Calu3 (cell line): ENCODE measurements around the gene PPFIA1. TPM values are rescaled to one million over a fixed set of nuclear protein-coding genes. Genes with fewer than 3 reads are reported as not detected.

Experiments
- BruUV-seq: library from RNA; stranded (reverse); fragments of 400-500 nt; replicated peaks from 2 replicates; lab custom pipeline; 2021; lab: Mats Ljungman, UMichigan
- CTCF ChIA-PET: fragments of 300-600 bp; sonication (Branson Sonifier 250); formaldehyde crosslinking; loops from one replicate; lab custom pipeline; 2022; ENCODE audit warnings: antibody characterized with exemption; lab: Charles Lee
- DNase-seq: peaks from one replicate; pipeline ENCODE4 v3.0.0; 2022
- H3K27ac Mint-ChIP-seq: one replicate; pipeline ENCODE4 v1.8.0; 2022; ENCODE audit warnings: mixed read lengths; ENCODE audit not compliant: unreplicated experiment
- H3K27me3 Mint-ChIP-seq: one replicate; pipeline ENCODE4 v1.8.0; 2022; ENCODE audit warnings: mixed read lengths; ENCODE audit not compliant: unreplicated experiment
- H3K36me3 Mint-ChIP-seq: one replicate; pipeline ENCODE4 v1.8.0; 2022; ENCODE audit warnings: mild to moderate bottlenecking, moderate library complexity, mixed read lengths; ENCODE audit not compliant: insufficient read depth, unreplicated experiment
- H3K4me1 Mint-ChIP-seq: one replicate; pipeline ENCODE4 v1.8.0; 2022; ENCODE audit warnings: mild to moderate bottlenecking, low read depth, mixed read lengths; ENCODE audit not compliant: unreplicated experiment
- H3K4me3 Mint-ChIP-seq: one replicate; pipeline ENCODE4 v1.8.0; 2022; ENCODE audit warnings: mild to moderate bottlenecking, low read depth, moderate library complexity, mixed read lengths; ENCODE audit not compliant: unreplicated experiment
- H3K9me3 Mint-ChIP-seq: one replicate; pipeline ENCODE4 v1.8.0; 2022; ENCODE audit warnings: low read depth, mixed read lengths; ENCODE audit not compliant: unreplicated experiment
- intact Hi-C: fragments of 100-400 bp; cut with micrococcal nuclease; formaldehyde crosslinking; loops from one replicate; pipeline ENCODE4 v1.10.0; 2022; ENCODE audit not compliant: unreplicated experiment
- total RNA-seq: library from RNA; stranded (reverse); gene quantifications from 2 replicates; pipeline ENCODE4 v1.2.3, GENCODE V29; 2022
- TF ChIP-seq, protein P1 (sequence below): fragments of 200-600 bp; IDR thresholded peaks from one replicate; pipeline ENCODE4 v1.8.0; 2022; ENCODE audit warnings: antibody characterized with exemption; ENCODE audit not compliant: unreplicated experiment

The PPFIA1 gene
- total RNA-seq, 1 experiment from 2014 or later = 84.0 TPM

DNA sequence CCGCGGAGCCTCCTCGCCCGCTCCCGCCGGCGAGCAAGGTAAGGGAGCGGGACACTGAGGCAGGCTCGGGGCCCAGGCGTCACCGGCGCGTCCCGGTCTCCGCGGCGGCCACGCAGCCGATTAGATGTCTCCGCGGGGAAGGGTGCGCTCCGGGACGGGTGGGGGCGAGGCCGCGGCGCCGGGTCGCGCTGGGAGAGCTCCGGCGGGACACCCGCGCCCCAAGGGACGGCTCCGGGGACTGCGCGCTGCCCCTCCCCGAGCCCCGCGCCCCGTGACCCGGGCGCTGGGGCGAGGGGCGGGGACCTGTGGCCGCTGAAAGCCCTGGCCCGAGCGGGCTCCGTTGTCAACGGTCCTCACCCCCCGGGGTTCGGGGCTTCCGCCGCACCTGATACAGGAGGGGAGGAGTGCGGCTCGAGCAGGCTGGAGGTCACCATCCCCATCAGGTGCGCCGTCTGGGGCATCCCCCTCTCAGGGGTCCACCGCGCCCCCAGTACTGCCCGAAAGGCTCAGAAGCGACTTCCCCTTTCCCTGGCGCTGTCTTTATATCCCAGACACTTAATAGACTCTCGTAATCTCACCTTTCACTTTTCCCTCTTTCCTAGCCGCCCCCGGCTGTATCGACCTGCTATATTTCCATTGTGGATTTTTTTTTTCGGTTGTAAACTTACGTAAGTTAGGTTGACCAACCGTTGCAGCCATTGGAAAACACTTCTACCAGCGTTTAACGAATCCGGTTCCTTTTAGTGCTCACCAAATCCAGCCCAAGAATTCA lies 573 bp downstream of the PPFIA1 start:
- intact Hi-C loops = loop anchor here (5.0 kb wide), 2 partner anchors 36 to 39 kb away; no protein-coding TSS in a partner anchor
- Mint-ChIP-seq H3K36me3 (peaks cover 62% of the 10 kb centered on the region), H3K27me3 (peaks cover 1% of the 10 kb centered on the region), H3K4me3 (peak overlapping the region; percentile 96), H3K9me3 (no peaks in the 10 kb centered on the region), H3K4me1 (peaks cover 42% of the 10 kb centered on the region), H3K27ac (peak overlapping the region; percentile 96)
- CTCF ChIA-PET = interaction anchor here (0.6 kb wide), 1 partner anchor 1734 kb away, joined by 5 read pairs; no protein-coding TSS in a partner anchor
- TF ChIP-seq, protein P1, sequence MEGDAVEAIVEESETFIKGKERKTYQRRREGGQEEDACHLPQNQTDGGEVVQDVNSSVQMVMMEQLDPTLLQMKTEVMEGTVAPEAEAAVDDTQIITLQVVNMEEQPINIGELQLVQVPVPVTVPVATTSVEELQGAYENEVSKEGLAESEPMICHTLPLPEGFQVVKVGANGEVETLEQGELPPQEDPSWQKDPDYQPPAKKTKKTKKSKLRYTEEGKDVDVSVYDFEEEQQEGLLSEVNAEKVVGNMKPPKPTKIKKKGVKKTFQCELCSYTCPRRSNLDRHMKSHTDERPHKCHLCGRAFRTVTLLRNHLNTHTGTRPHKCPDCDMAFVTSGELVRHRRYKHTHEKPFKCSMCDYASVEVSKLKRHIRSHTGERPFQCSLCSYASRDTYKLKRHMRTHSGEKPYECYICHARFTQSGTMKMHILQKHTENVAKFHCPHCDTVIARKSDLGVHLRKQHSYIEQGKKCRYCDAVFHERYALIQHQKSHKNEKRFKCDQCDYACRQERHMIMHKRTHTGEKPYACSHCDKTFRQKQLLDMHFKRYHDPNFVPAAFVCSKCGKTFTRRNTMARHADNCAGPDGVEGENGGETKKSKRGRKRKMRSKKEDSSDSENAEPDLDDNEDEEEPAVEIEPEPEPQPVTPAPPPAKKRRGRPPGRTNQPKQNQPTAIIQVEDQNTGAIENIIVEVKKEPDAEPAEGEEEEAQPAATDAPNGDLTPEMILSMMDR = no peak
- no TSS peak for BruUV-seq
- DNase-seq = peak; percentile 60

DNA sequence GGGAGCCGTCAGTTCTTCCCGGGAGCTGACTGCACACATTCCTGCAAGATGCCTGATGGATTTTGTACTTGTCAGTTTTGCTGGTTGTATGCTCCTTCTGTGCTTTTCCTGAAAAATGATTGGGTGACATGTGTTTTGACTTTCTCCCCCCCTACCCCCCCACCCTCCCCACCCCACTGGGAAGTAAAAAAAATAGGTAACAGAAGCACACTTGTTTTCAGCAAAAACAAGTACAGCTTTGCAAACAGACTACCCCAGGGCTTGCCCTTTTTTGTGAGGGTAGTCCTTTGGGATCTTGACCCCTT lies 1.1 kb downstream of the PPFIA1 start:
- DNase-seq = no peak
- Mint-ChIP-seq H3K36me3 (peaks cover 66% of the 10 kb centered on the region), H3K4me1 (peaks cover 45% of the 10 kb centered on the region), H3K27ac (peak overlapping the region; percentile 96), H3K9me3 (no peaks in the 10 kb centered on the region), H3K27me3 (no peaks in the 10 kb centered on the region), H3K4me3 (peak overlapping the region; percentile 96)
- intact Hi-C loops = loop anchor here (5.0 kb wide), 2 partner anchors 36 to 39 kb away; no protein-coding TSS in a partner anchor
- TF ChIP-seq, protein P1 = no peak
- no TSS peak for BruUV-seq
- CTCF ChIA-PET = no interaction called here

DNA sequence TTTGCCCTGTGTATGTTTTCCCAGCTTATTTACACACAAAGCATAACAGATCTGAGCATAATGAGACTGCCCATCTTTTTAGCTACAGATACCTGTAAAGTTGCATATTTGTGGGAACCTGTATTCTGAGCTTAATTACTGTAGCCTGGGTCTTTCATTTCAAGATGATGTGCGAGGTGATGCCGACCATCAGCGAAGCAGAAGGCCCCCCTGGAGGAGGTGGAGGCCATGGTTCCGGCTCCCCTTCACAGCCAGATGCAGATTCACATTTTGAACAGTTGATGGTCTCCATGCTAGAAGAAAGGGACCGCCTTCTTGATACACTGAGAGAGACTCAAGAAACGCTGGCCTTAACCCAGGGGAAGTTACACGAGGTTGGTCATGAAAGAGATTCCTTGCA lies 1.5 kb downstream of the PPFIA1 start:
- peaks cover 45% of the 10 kb centered on the region for H3K4me1 Mint-ChIP-seq
- peak overlapping the region; percentile 96 for H3K27ac Mint-ChIP-seq
- no peak for DNase-seq
- no TSS peak for BruUV-seq
- no peaks in the 10 kb centered on the region for H3K9me3 Mint-ChIP-seq
- peak overlapping the region; percentile 96 for H3K4me3 Mint-ChIP-seq
- intact Hi-C loops = loop anchor here (5.0 kb wide), 2 partner anchors 35 to 40 kb away; no protein-coding TSS in a partner anchor
- CTCF ChIA-PET = no interaction called here
- H3K27me3 Mint-ChIP-seq = no peaks in the 10 kb centered on the region
- TF ChIP-seq, protein P1 = no peak
- peaks cover 66% of the 10 kb centered on the region for H3K36me3 Mint-ChIP-seq

DNA sequence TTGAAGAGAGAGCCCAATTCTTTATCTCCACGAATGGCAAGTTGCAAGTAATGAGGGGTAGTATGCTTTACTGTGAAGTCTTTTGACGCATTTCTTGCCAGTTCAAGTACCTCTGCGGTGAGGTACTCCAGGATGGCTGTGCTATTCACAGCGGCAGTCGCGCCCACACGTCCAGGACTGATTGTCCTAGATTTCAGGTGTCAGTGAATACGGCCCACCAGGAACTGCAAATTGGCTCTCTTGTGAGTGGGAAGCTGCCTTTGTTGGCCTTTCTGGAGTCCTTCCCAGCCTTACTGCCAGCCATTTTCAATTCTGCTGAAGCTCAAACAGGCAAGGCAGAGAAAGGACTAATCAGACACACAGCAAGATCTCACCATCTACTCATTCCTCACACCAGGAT lies 8.5 kb downstream of the PPFIA1 start:
- Mint-ChIP-seq H3K9me3 (no peaks in the 10 kb centered on the region), H3K4me3 (no peak overlapping the region), H3K36me3 (peaks cover 59% of the 10 kb centered on the region), H3K27ac (no peak overlapping the region), H3K27me3 (no peaks in the 10 kb centered on the region), H3K4me1 (peaks cover 24% of the 10 kb centered on the region)
- TF ChIP-seq, protein P1 = no peak
- DNase-seq = no peak
- CTCF ChIA-PET = no interaction called here
- BruUV-seq = no TSS peak
- intact Hi-C loops = no loop called here
